Measurements from ENCODE around the gene SERINC5. TPM values are rescaled to one million over a fixed set of nuclear protein-coding genes. Genes with fewer than 3 reads are reported as not detected.

Gene SERINC5
- total and polyA plus RNA-seq, 2 donors (not counting 3 experiments of a cell fraction or from before 2014, with no cell fraction given) = 3.2 to 10.1 TPM

DNA sequence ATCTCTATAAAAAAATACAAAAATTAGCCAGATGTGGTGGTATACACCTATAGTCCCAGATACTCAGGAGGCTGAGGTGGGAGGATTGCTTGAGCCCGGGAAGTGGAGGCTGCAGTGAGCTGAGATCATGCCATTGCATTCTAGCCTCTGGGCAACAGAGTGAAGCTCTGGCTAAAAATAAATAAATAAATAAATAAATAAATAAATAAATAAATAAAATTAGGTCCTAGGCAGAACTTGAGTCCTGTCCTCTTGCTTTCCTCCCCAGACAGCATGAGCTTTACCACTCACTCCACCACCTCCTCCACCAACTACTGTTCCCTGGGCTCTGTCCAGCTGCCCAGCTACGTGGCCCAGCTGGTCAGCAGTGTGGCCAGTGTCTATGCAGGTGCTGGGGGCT lies 32.3 kb upstream of the SERINC5 start:
- POLR2A ChIA-PET = no interaction called here
- no peak for TF ChIP-seq POLR2AphosphoS5 (IDR thresholded peaks at IDR 0.05; ENCODE audit: insufficient read depth, low read depth, low read length)
- no peak for TF ChIP-seq POLR2A (IDR thresholded peaks at IDR 0.05; ENCODE audit: low read depth, low read length)
- TF ChIP-seq CTCF (IDR thresholded peaks at IDR 0.05; ENCODE audit: extremely low read depth in 1 of 2, insufficient read depth in 1 of 2, low read depth in 1 of 2, low read length in 2 of 2) = no peak
- TF ChIP-seq GATA2 (IDR thresholded peaks at IDR 0.05; ENCODE audit: insufficient read depth, insufficient read length, low read depth, low read length) = no peak
- TF ChIP-seq EZH2 (IDR thresholded peaks at IDR 0.05; ENCODE audit: borderline replicate concordance, low read depth, low read length, severe bottlenecking) = no peak
- no peak for TF ChIP-seq MYC (IDR thresholded peaks at IDR 0.05; ENCODE audit: low read depth, low read length)
- TF ChIP-seq MAX (IDR thresholded peaks at IDR 0.05; ENCODE audit: insufficient read depth, insufficient read length) = no peak
- TF ChIP-seq JUN (IDR thresholded peaks at IDR 0.05; ENCODE audit: borderline replicate concordance, insufficient read depth, insufficient read length, low read depth) = no peak
- no peak for TF ChIP-seq FOS (IDR thresholded peaks at IDR 0.05; ENCODE audit: borderline replicate concordance, insufficient read depth, low read length)
- Histone ChIP-seq H3K4me1 (ENCODE audit: control insufficient read depth, extremely low read depth, insufficient read depth, low read length) (no peaks in the 10 kb centered on the region), H4K20me1 (replicated peaks; ENCODE audit: control insufficient read depth, extremely low read depth, insufficient read depth, low read length) (no peaks in the 10 kb centered on the region), H3K4me2 (ENCODE audit: insufficient read depth, low read length) (no peak overlapping the region), H3K79me2 (ENCODE audit: control insufficient read depth, insufficient read depth, low read length) (no peaks in the 10 kb centered on the region), H2AFZ (ENCODE audit: low read depth, low read length) (no peak overlapping the region), H3K9me1 (replicated peaks; ENCODE audit: control insufficient read depth, extremely low read depth, insufficient read depth, low read length) (no peaks in the 10 kb centered on the region), H3K4me3 (replicated peaks in 1 of 3; ENCODE audit: insufficient read depth in 1 of 3, low read depth in 1 of 3, low read length in 3 of 3) (no peak overlapping the region), H3K27ac (ENCODE audit: insufficient read depth, low read depth, low read length) (no peak overlapping the region), H3K9ac (replicated peaks; ENCODE audit: extremely low read depth, insufficient read depth, low read length) (no peak overlapping the region), H3K36me3 (ENCODE audit: control insufficient read depth in 2 of 2, extremely low read depth in 1 of 2, insufficient read depth in 2 of 2, low read length in 2 of 2) (no peaks in the 10 kb centered on the region), H3K9me3 (replicated peaks; ENCODE audit: control insufficient read depth, insufficient read depth, low read length) (no peaks in the 10 kb centered on the region), H3K27me3 (ENCODE audit: control insufficient read depth in 2 of 2, insufficient read depth in 2 of 2, low read length in 2 of 2) (no peaks in the 10 kb centered on the region)
- no peak for FAIRE-seq
- no peak for DNase-seq (ENCODE audit: low read depth, low spot score)
- intact Hi-C loops (cut with micrococcal nuclease) (no loop called here), dilution Hi-C loops (cut with MboI; ENCODE audit: extremely low pct_ligation_motif_present, low sequenced_read_pairs) (no loop called here)
- CTCF ChIA-PET = no interaction called here
- BruUV-seq (replicated peaks) = no TSS peak

Measured in endothelial cell of umbilical vein (primary cell).